Ishikawa (cell line): ENCODE measurements around the gene FIGNL1.

Experiments
- NFIC ChIP-seq: IDR thresholded peaks from 2 replicates; pipeline ENCODE4 v1.6.1; 2012
- YY1 ChIP-seq: IDR thresholded peaks from 2 replicates; pipeline ENCODE4 v1.6.1; 2012; ENCODE audit warnings: low read depth

DNA sequence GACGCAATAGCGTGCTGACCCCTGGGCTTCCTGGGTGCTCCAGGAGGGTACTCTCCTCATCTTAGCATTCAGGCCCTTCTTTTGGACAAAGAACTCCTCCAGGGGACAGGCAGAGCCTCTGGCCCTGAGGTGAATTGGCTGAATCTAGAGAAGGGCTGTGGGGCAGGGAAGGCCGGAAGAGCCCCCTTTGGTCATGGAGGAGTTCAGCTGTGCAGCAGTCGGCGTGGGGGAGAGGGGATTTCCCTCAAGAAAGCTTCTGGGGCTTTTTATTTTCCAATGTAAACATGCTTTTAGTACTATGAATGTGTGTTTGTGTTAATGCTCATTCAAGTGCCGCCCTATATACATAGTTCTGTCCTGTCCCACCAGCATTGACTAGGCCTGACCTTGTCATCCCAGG lies 38.8 kb downstream of the FIGNL1 start:
- no peak for TF ChIP-seq NFIC
- TF ChIP-seq YY1 = no peak
